HG03196 (cell line): ENCODE results near the gene SELENOS.

Experiments
- ATAC-seq: cut with Tn5 transposase; IDR thresholded peaks from one replicate; pipeline ENCODE4 v1.9.1; 2021; ENCODE audit not compliant: unreplicated experiment

SELENOS gene

GRCh38 chr15:101277943-101278564 is 769 bp upstream of the SELENOS start:
- ATAC-seq = no peak

GRCh38 chr15:101276501-101277037 is 716 bp downstream of the SELENOS start:
- ATAC-seq = peak; percentile 27

- ATAC-seq = no peak
Observed at GRCh38 chr15:101275018-101275417, 2.3 kb downstream of the SELENOS start.

- no peak for ATAC-seq
Observed at GRCh38 chr15:101273534-101273933, 3.8 kb downstream of the SELENOS start.

GRCh38 chr15:101272584-101272983 is 4.7 kb downstream of the SELENOS start:
- ATAC-seq = no peak

GRCh38 chr15:101269479-101270223 is 7.6 kb downstream of the SELENOS start:
- ATAC-seq = no peak

GRCh38 chr15:101267320-101268104 is 9.8 kb downstream of the SELENOS start:
- no peak for ATAC-seq

- no peak for ATAC-seq
Observed at GRCh38 chr15:101266787-101267186, 10.5 kb downstream of the SELENOS start.

GRCh38 chr15:101266034-101266433 is 11.3 kb downstream of the SELENOS start:
- no peak for ATAC-seq

- ATAC-seq = no peak
Observed at GRCh38 chr15:101264911-101265641, 12.2 kb downstream of the SELENOS start.

GRCh38 chr15:101264011-101264410 is 13.3 kb downstream of the SELENOS start:
- no peak for ATAC-seq

GRCh38 chr15:101262551-101262950 is 14.7 kb downstream of the SELENOS start:
- no peak for ATAC-seq

GRCh38 chr15:101258238-101259144 is 18.8 kb downstream of the SELENOS start:
- no peak for ATAC-seq

- ATAC-seq = no peak
Observed at GRCh38 chr15:101256757-101257156, 20.5 kb downstream of the SELENOS start.

- no peak for ATAC-seq
Observed at GRCh38 chr15:101255615-101256241, 21.6 kb downstream of the SELENOS start.

GRCh38 chr15:101255051-101255395 is 22.3 kb downstream of the SELENOS start:
- ATAC-seq = no peak

GRCh38 chr15:101254157-101255050 is 22.9 kb downstream of the SELENOS start:
- ATAC-seq = no peak

- ATAC-seq = peak; percentile 6
Observed at GRCh38 chr15:101252836-101253235, 24.4 kb downstream of the SELENOS start.
